ENCODE measurements around the gene UNKL. TPM values are rescaled to one million over a fixed set of nuclear protein-coding genes. Genes with fewer than 3 reads are reported as not detected.

The UNKL gene
- total RNA-seq, 2 donors from 2014 or later, result 32.6 to 96.7 TPM

GRCh38 chr16:1449201-1449788 is 34.8 kb upstream of the UNKL start:
- H3K4me3 ChIP-seq, result no peak overlapping the region
- H3K36me3 ChIP-seq, result peaks cover 9 to 13% of the 10 kb centered on the region in 2 donors
- no peaks in the 10 kb centered on the region for H3K4me1 ChIP-seq (replicated peaks)
- intact Hi-C loops (cut with DNase I), result no loop called here
- H3K9me3 ChIP-seq, result no peaks in the 10 kb centered on the region
- H3K27me3 ChIP-seq (replicated peaks; ENCODE audit: insufficient read depth), result no peaks in the 10 kb centered on the region
- no peak for DNase-seq (ENCODE audit: low spot score)
- H3K27ac ChIP-seq, result no peak overlapping the region
- TF ChIP-seq POLR2AphosphoS5 (IDR thresholded peaks at IDR 0.05) (no peak), POLR2A (IDR thresholded peaks at IDR 0.05) (no peak)
- WGBS, result 93% methylated on average over 25 of the region's 25 CpGs

GRCh38 chr16:1448536-1449116 is 34.1 kb upstream of the UNKL start:
- intact Hi-C loops (cut with DNase I), result no loop called here
- Histone ChIP-seq H3K9me3 (no peaks in the 10 kb centered on the region), H3K36me3 (peaks cover 3 to 7% of the 10 kb centered on the region in 2 donors), H3K4me3 (no peak overlapping the region), H3K27ac (no peak overlapping the region), H3K27me3 (replicated peaks; ENCODE audit: insufficient read depth) (no peaks in the 10 kb centered on the region), H3K4me1 (replicated peaks) (no peaks in the 10 kb centered on the region)
- TF ChIP-seq POLR2A (IDR thresholded peaks at IDR 0.05), result no peak
- TF ChIP-seq CTCF (IDR thresholded peaks at IDR 0.05), result no peak
- no peak for TF ChIP-seq POLR2AphosphoS5 (IDR thresholded peaks at IDR 0.05)
- no peak for DNase-seq (ENCODE audit: low spot score)
- WGBS, result 90% methylated on average over 30 of the region's 30 CpGs

DNA sequence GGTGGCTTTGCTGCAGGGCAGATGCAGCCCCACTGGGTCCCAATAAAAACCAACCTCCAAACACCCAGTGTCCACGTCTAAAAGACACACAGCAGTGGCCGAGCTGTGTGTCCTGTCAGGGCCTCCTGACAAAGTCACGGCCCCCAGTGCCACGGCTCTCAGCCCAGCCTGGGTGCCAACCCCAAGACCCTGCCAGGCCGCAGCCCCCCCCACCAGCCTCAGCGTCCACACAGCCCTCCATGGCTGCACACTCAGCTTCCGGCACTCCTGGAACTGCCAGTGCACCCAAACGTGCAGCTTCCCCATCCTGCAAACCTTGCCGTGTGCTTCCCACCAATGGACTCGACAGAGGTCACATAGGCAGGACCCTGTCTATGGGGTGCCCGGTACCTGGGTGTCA is 33.5 kb upstream of the UNKL start:
- intact Hi-C loops (cut with DNase I), result no loop called here
- Histone ChIP-seq H3K27me3 (replicated peaks; ENCODE audit: insufficient read depth) (no peaks in the 10 kb centered on the region), H3K9me3 (no peaks in the 10 kb centered on the region), H3K4me1 (replicated peaks) (no peaks in the 10 kb centered on the region), H3K27ac (no peak overlapping the region), H3K36me3 (no peaks in the 10 kb centered on the region), H3K4me3 (no peak overlapping the region)
- no peak for DNase-seq (ENCODE audit: low spot score)
- 90% methylated on average over 11 of the region's 11 CpGs for WGBS
- TF ChIP-seq POLR2A (IDR thresholded peaks at IDR 0.05) (no peak), CTCF (IDR thresholded peaks at IDR 0.05) (no peak), POLR2AphosphoS5 (IDR thresholded peaks at IDR 0.05) (no peak)

DNA sequence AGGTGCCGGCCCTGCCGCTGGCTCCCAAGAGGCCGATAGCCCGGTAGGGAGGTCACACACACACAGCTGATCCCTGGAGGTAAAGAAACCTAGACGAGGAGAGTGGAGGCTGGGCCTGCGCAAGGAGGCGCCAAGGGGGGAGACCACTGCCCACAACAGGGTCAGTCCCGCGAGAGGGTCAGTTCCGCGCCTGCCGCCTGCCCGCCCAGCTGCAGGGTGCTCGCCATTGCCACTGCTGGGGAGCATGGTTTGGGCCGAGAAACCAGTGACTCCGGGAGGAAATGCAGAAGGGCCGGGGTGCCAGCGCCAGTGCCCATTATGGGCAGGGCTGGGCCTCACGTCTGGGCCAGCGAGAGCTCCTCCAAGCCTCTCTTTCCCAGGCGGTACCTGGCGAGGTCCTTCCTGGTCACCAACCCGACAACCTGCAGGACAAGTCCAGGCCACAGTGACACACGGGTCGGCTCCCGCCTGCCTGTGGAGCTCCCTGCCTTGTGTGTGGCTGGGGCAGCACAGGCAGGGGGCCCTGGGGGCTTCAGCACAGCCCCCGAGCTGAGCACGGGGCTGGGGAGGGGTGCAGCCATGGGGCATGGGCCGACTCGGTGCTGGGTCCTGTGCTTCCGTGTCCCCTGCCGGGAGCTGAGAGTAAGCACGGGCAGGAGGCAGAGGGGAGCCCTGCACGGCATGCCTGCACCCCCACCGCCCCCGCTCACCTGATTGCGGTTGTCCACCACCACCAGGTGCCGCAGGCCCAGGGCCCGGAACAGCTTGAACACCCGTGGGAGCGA is 32.0 kb upstream of the UNKL start:
- H3K36me3 ChIP-seq, result no peaks in the 10 kb centered on the region
- WGBS, result 89% methylated on average over 38 of the region's 41 CpGs
- TF ChIP-seq POLR2AphosphoS5 (IDR thresholded peaks at IDR 0.05) (no peak), CTCF (IDR thresholded peaks at IDR 0.05) (no peak), POLR2A (IDR thresholded peaks at IDR 0.05) (no peak)
- no peaks in the 10 kb centered on the region for H3K4me1 ChIP-seq (replicated peaks)
- intact Hi-C loops (cut with DNase I), result no loop called here
- H3K4me3 ChIP-seq, result no peak overlapping the region
- H3K27ac ChIP-seq, result no peak overlapping the region
- H3K27me3 ChIP-seq (replicated peaks; ENCODE audit: insufficient read depth), result no peaks in the 10 kb centered on the region
- no peaks in the 10 kb centered on the region for H3K9me3 ChIP-seq
- DNase-seq (ENCODE audit: low spot score), result no peak

DNA sequence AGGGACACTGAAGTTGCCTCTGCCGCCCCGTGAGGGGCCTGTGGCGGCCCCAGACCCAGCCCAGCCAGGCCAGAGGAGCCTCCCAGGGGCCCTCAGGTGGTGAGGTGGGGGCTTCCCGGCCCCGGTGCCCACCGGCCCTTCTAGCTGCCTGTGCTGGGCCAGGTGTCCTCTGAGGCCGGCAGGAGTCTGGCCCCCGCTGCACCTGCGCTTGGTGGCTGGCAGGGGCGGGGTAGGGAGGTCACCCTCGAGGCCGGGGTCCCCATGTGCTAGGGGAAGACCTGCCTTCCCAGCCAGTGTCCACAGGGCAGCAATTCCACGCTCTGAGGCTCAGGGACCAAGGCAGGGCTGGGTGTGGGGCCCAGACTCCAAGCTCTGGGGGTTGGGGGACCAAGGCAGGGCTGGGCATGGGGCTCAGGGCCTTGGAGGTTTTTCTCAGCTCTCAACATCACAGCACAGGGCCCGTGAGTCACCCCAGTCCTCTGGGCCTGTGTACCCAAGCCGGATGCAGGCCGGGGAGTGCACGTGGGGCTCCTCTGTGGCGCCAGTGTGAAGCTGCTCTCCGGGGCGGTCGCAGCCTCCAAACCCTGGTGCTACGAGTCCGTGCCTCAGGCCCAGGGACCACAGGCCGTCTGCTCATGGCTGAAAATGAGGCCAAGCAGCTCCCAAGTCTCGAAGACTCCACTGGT is 31.2 kb upstream of the UNKL start:
- no peaks in the 10 kb centered on the region for H3K9me3 ChIP-seq
- H3K27me3 ChIP-seq (replicated peaks; ENCODE audit: insufficient read depth), result no peaks in the 10 kb centered on the region
- no peak overlapping the region for H3K4me3 ChIP-seq
- no peaks in the 10 kb centered on the region for H3K36me3 ChIP-seq
- WGBS, result 86% methylated on average over 17 of the region's 25 CpGs
- DNase-seq (ENCODE audit: low spot score), result no peak
- TF ChIP-seq POLR2A (IDR thresholded peaks at IDR 0.05), result no peak
- no peak for TF ChIP-seq POLR2AphosphoS5 (IDR thresholded peaks at IDR 0.05)
- no peak for TF ChIP-seq CTCF (IDR thresholded peaks at IDR 0.05)
- no peak overlapping the region for H3K27ac ChIP-seq
- no peaks in the 10 kb centered on the region for H3K4me1 ChIP-seq (replicated peaks)
- intact Hi-C loops (cut with DNase I), result no loop called here
